OCI-LY7 (cell line): ENCODE results near the gene PPP4R1.

Source experiments
- CTCF ChIP-seq: fragments of 200-600 bp; sonication (generic); conservative IDR thresholded peaks from 2 replicates; pipeline ENCODE4 v1.5.1; 2014; ENCODE audit warnings: mild to moderate bottlenecking, antibody characterized with exemption, low read length, moderate library complexity, mixed read lengths
- EZH2phosphoT487 ChIP-seq: fragments of 200-600 bp; sonication (generic); IDR thresholded peaks from 2 replicates; pipeline ENCODE4 v1.6.1; 2018; ENCODE audit warnings: low read depth, borderline replicate concordance, mild to moderate bottlenecking, mixed run types, antibody characterized with exemption, low read length, moderate library complexity, mixed read lengths

GRCh38 chr18:9619056-9619455 lies 4.7 kb upstream of the PPP4R1 start:
- no peak for TF ChIP-seq CTCF
- TF ChIP-seq EZH2phosphoT487 = no peak
